SK-N-SH (cell line): ENCODE data around the gene SPACDR. TPM values are rescaled to one million over a fixed set of nuclear protein-coding genes. Genes with fewer than 3 reads are reported as not detected.

Experiments used
- CTCF ChIA-PET: fragments of 300-600, 350-600 bp; formaldehyde crosslinking; extraction: SDS; loops from one replicate; lab custom pipeline; 2021; lab: Yijun Ruan, JAX
- POLR2A ChIA-PET: fragments of 350-600 bp; sonication (Branson Sonifier 250); formaldehyde crosslinking; extraction: SDS; loops from one replicate; lab custom pipeline; 2020; ENCODE audit warnings: antibody characterized with exemption, inconsistent platforms; lab: Yijun Ruan, JAX
- DNase-seq: peaks from one replicate; pipeline ENCODE4 v3.0.0; 2012
- H2AFZ ChIP-seq: fragments of 200-600 bp; sonication (generic); 2 replicates; pipeline ENCODE4 v1.8.1; 2016; ENCODE audit warnings: antibody characterized with exemption, mild to moderate bottlenecking, low read depth
- H3F3A ChIP-seq: fragments of 200-600 bp; sonication (generic); replicated peaks from 2 replicates; pipeline ENCODE3; 2016; ENCODE audit warnings: antibody characterized with exemption, mild to moderate bottlenecking; ENCODE audit not compliant: insufficient read depth
- H3K27ac ChIP-seq, 2 experiments: fragments of 200-500 bp in 1 of 2; fragments of 200-600 bp in 1 of 2; sonication (Bioruptor generic) in 1 of 2; sonication (generic), shearing (Covaris generic) in 1 of 2; 2 replicates each; pipeline versions ENCODE4 v1.5.1 to v1.6.1; 2014 to 2016; ENCODE audit warnings: low read depth in 2 of 2, inconsistent platforms in 1 of 2, low read length in 1 of 2, mild to moderate bottlenecking in 1 of 2, mixed read lengths in 1 of 2
- H3K27me3 ChIP-seq: fragments of 200-600 bp; sonication (generic), shearing (Covaris generic); 2 replicates; pipeline ENCODE4 v1.6.1; 2016; ENCODE audit warnings: mixed run types; ENCODE audit not compliant: insufficient read depth
- H3K36me3 ChIP-seq, 2 experiments: fragments of 200-500 bp in 1 of 2; fragments of 200-600 bp in 1 of 2; sonication (Bioruptor generic) in 1 of 2; sonication (generic) in 1 of 2; replicated peaks in 1 of 2; 2 replicates each; pipeline versions ENCODE3 to v1.5.1; 2014 to 2016; ENCODE audit warnings: low read length in 1 of 2, mild to moderate bottlenecking in 1 of 2; ENCODE audit not compliant: insufficient read depth in 2 of 2, control insufficient read depth in 1 of 2
- H3K4me1 ChIP-seq, 2 experiments: fragments of 200-500 bp in 1 of 2; fragments of 200-600 bp in 1 of 2; sonication (Bioruptor generic) in 1 of 2; sonication (generic), shearing (Covaris generic) in 1 of 2; 2 replicates each; pipeline versions ENCODE4 v1.5.1 to v1.6.1; 2014 to 2016; ENCODE audit warnings: low read depth in 1 of 2, low read length in 1 of 2, mixed run types in 1 of 2; ENCODE audit not compliant: insufficient read depth in 2 of 2, control insufficient read depth in 1 of 2
- H3K4me2 ChIP-seq: fragments of 200-600 bp; sonication (generic), shearing (Covaris generic); 2 replicates; pipeline ENCODE4 v1.6.1; 2017; ENCODE audit warnings: mixed run types
- H3K4me3 ChIP-seq, 2 experiments: fragments of 200-500 bp in 1 of 2; fragments of 200-600 bp in 1 of 2; sonication (Bioruptor generic) in 1 of 2; sonication (generic), shearing (Covaris generic) in 1 of 2; 2 replicates each; pipeline versions ENCODE4 v1.5.1 to v1.8.1; 2014 to 2016; ENCODE audit warnings: low read depth in 2 of 2, inconsistent platforms in 1 of 2, low read length in 1 of 2, mild to moderate bottlenecking in 1 of 2, mixed read lengths in 1 of 2, moderate library complexity in 1 of 2
- H3K79me2 ChIP-seq: fragments of 200-600 bp; sonication (generic); 2 replicates; pipeline ENCODE4 v1.8.1; 2017; ENCODE audit warnings: mild to moderate bottlenecking; ENCODE audit not compliant: insufficient read depth
- H3K9ac ChIP-seq: fragments of 200-600 bp; sonication (generic); 2 replicates; pipeline ENCODE4 v1.6.1; 2017; ENCODE audit warnings: mixed run types
- H3K9me2 ChIP-seq: fragments of 200-600 bp; sonication (generic); 2 replicates; pipeline ENCODE4 v1.6.1; 2017; ENCODE audit warnings: mixed run types
- H3K9me3 ChIP-seq: fragments of 200-600 bp; sonication (generic); 2 replicates; pipeline ENCODE4 v1.6.1; 2017; ENCODE audit warnings: mixed run types, mild to moderate bottlenecking, moderate library complexity
- H4K20me1 ChIP-seq: fragments of 200-600 bp; sonication (generic); 2 replicates; pipeline ENCODE4 v1.6.1; 2017; ENCODE audit warnings: mild to moderate bottlenecking, mixed run types; ENCODE audit not compliant: insufficient read depth
- CHD2 ChIP-seq: fragments of 150-350 bp; IDR thresholded peaks from 2 replicates; pipeline ENCODE4 v1.6.1; 2018; ENCODE audit warnings: low read length; ENCODE audit not compliant: partially characterized antibody
- EZH2phosphoT487 ChIP-seq: fragments of 200-600 bp; sonication (generic); IDR thresholded peaks from 2 replicates; pipeline ENCODE4 v1.6.1; 2017; ENCODE audit warnings: low read depth, mixed run types, mild to moderate bottlenecking, antibody characterized with exemption, moderate library complexity, borderline replicate concordance
- GABPA ChIP-seq: IDR thresholded peaks from 2 replicates; pipeline ENCODE4 v1.4.0; 2012; ENCODE audit warnings: low read depth, mild to moderate bottlenecking
- MEF2A ChIP-seq: IDR thresholded peaks from 2 replicates; pipeline ENCODE4 v1.4.0; 2012; ENCODE audit warnings: low read depth, borderline replicate concordance
- NFIC ChIP-seq: IDR thresholded peaks from 2 replicates; pipeline ENCODE4 v1.4.0; 2012; ENCODE audit warnings: borderline replicate concordance
- NRF1 ChIP-seq: IDR thresholded peaks from 2 replicates; pipeline ENCODE4 v1.6.1; 2012; ENCODE audit warnings: low read depth, mild to moderate bottlenecking, low read length
- POLR2AphosphoS5 ChIP-seq: IDR thresholded peaks from 2 replicates; pipeline ENCODE4 v1.6.1; 2012; ENCODE audit warnings: low read depth, low read length
- RAD21 ChIP-seq: IDR thresholded peaks from 2 replicates; pipeline ENCODE4 v1.6.1; 2012; ENCODE audit warnings: mild to moderate bottlenecking, low read length
- SIN3A ChIP-seq: IDR thresholded peaks from 2 replicates; pipeline ENCODE4 v1.6.1; 2012; ENCODE audit warnings: low read depth, mild to moderate bottlenecking, low read length, moderate library complexity, borderline replicate concordance
- TAF1 ChIP-seq: IDR thresholded peaks from 2 replicates; pipeline ENCODE4 v1.6.1; 2012; ENCODE audit warnings: low read depth, mild to moderate bottlenecking, low read length, moderate library complexity, borderline replicate concordance
- WGBS: methylation state at CpG from one replicate; pipeline ENCODE4 v1.1.6; 2017; ENCODE audit warnings: low lambda C conversion rate; 5-methylcytosine and 5-hydroxymethylcytosine counted together
- polyA plus RNA-seq, 3 experiments: library from polyadenylated mRNA; depleted of rRNA; stranded (reverse); fragments of >200 nt; gene quantifications; 2 replicates each; pipeline ENCODE4 v1.2.3, GENCODE V29; 2012
- TF ChIP-seq, protein P1 (sequence below): IDR thresholded peaks from 2 replicates; pipeline ENCODE4 v1.4.0; 2012; ENCODE audit warnings: low read depth
- TF ChIP-seq, protein P2 (sequence below): IDR thresholded peaks from 2 replicates; pipeline ENCODE4 v1.4.0; 2012; ENCODE audit warnings: low read depth, borderline replicate concordance
- TF ChIP-seq, protein P3 (sequence below): fragments of 200-600 bp; sonication (generic); IDR thresholded peaks from 2 replicates; pipeline ENCODE4 v1.6.1; 2017; ENCODE audit warnings: antibody characterized with exemption, mild to moderate bottlenecking, moderate library complexity
- TF ChIP-seq, protein P4 (sequence below): fragments of 150-350 bp; IDR thresholded peaks from 2 replicates; pipeline ENCODE4 v1.6.1; 2017; ENCODE audit warnings: antibody characterized with exemption, low read length, low read depth, borderline replicate concordance

The SPACDR gene
- polyA plus RNA-seq, 1 of the 3 experiments (the other 2 are of a cell fraction), result 1.5 TPM

DNA sequence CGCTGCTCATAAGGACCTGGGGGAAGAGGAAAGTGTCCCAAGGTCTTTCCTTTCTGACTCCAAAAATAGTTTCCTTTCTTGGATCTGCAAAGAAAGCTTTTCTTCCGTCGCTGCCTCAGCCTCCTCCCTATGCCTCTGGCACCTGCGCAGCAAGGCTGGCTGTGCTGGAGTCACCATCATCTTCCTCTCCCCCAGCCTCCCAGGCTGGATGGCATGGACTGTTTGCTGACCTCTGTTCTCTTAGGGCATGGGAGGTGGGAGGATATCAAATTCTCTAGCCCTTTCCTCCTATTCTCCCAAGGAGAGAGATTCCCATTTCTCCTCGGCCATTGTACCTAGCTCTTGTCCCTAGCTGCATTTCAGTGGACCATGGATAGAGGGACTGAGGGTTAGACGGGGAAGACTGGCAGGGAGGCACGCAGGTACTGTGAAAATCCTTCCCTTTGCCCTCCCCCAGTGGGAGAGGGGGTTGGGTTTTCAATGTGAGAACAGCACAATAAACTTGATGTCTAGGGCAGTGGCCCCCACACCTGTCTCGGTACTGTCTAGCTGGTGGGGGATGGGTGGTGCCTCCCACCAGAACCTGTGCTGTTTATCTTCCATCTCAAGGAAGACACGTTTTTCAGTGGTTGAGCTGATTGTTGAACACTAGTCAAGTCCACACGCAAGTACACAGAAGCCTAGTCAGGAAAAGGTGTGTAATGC is 30.3 kb downstream of the SPACDR start:
- Histone ChIP-seq H3K79me2 (peaks cover 63% of the 10 kb centered on the region), H3K9ac (no peak overlapping the region), H4K20me1 (peaks cover 13% of the 10 kb centered on the region), H3K36me3 (peaks cover 41 to 43% of the 10 kb centered on the region in 2 experiments), H3K9me3 (no peaks in the 10 kb centered on the region), H2AFZ (no peak overlapping the region), H3F3A (peaks cover 35% of the 10 kb centered on the region), H3K9me2 (no peaks in the 10 kb centered on the region), H3K4me2 (no peak overlapping the region), H3K27ac (peak overlapping the region; percentile 2 to 99; a peak in 2 of 4 replicates), H3K4me1 (peaks cover 23 to 47% of the 10 kb centered on the region in 2 experiments; a peak in 3 of 4 replicates), H3K4me3 (no peak overlapping the region), H3K27me3 (no peaks in the 10 kb centered on the region)
- 93% methylated on average over 10 of the region's 10 CpGs for WGBS
- no peak for DNase-seq
- no peak for TF ChIP-seq NFIC
- no peak for TF ChIP-seq RAD21
- no peak for TF ChIP-seq GABPA
- peak; percentile 42; the same call in 1 of the 2 replicates for TF ChIP-seq POLR2AphosphoS5
- TF ChIP-seq, protein P1, sequence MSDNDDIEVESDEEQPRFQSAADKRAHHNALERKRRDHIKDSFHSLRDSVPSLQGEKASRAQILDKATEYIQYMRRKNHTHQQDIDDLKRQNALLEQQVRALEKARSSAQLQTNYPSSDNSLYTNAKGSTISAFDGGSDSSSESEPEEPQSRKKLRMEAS, result no peak
- no peak for TF ChIP-seq MEF2A
- no peak for TF ChIP-seq TAF1
- no peak for TF ChIP-seq NRF1
- peak; percentile 55 for TF ChIP-seq CHD2
- ChIA-PET POLR2A (interaction anchor here (0.8 kb wide), 1 partner anchor 32 kb away, joined by 3 read pairs; no protein-coding TSS in a partner anchor), CTCF (interaction anchor here (1.3 to 2.3 kb wide), 3 partner anchors 17 to 50 kb away, joined by 3 to 14 read pairs (median 4); partner anchors contain the start of gene NYAP1)

DNA sequence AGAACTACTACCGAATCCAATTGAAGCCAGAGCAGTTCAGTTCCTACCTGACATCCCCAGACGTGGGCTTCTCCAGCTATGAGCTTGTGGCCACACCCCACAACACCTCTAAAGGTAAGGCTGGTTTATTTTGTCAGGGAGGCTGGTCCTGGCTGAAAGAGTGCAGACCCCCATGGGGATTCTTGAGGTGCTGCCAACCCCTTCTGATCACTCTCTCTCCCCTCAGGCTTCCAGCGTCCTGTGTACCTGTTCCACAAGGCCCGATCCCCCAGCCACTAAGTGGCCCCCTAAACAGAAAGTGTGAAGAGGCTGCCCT is 30.8 kb downstream of the SPACDR start:
- DNase-seq, result no peak

More for the DNA sequence above, 30.8 kb downstream of the SPACDR start:
- peaks cover 63% of the 10 kb centered on the region for H3K79me2 ChIP-seq
- H4K20me1 ChIP-seq, result peaks cover 13% of the 10 kb centered on the region
- H3K36me3 ChIP-seq, result peaks cover 41 to 43% of the 10 kb centered on the region in 2 experiments
- H3K9ac ChIP-seq, result no peak overlapping the region
- POLR2A ChIA-PET, result no interaction called here
- no peaks in the 10 kb centered on the region for H3K9me3 ChIP-seq
- no peaks in the 10 kb centered on the region for H3K9me2 ChIP-seq
- peak overlapping the region; percentile 2 to 99; a peak in 1 of 4 replicates for H3K27ac ChIP-seq
- no peaks in the 10 kb centered on the region for H3K27me3 ChIP-seq
- no peak overlapping the region for H3K4me3 ChIP-seq
- CTCF ChIA-PET, result interaction anchor here (1.2 to 2.3 kb wide), 3 partner anchors 17 to 200 kb away, joined by 3 to 14 read pairs (median 3); no protein-coding TSS in a partner anchor
- no peak overlapping the region for H3K4me2 ChIP-seq
- no peak for TF ChIP-seq POLR2AphosphoS5
- TF ChIP-seq RAD21, result no peak
- TF ChIP-seq, protein P2, sequence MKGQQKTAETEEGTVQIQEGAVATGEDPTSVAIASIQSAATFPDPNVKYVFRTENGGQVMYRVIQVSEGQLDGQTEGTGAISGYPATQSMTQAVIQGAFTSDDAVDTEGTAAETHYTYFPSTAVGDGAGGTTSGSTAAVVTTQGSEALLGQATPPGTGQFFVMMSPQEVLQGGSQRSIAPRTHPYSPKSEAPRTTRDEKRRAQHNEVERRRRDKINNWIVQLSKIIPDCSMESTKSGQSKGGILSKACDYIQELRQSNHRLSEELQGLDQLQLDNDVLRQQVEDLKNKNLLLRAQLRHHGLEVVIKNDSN, result no peak
- TF ChIP-seq EZH2phosphoT487, result no peak
- TF ChIP-seq SIN3A, result no peak
- TF ChIP-seq, protein P3, sequence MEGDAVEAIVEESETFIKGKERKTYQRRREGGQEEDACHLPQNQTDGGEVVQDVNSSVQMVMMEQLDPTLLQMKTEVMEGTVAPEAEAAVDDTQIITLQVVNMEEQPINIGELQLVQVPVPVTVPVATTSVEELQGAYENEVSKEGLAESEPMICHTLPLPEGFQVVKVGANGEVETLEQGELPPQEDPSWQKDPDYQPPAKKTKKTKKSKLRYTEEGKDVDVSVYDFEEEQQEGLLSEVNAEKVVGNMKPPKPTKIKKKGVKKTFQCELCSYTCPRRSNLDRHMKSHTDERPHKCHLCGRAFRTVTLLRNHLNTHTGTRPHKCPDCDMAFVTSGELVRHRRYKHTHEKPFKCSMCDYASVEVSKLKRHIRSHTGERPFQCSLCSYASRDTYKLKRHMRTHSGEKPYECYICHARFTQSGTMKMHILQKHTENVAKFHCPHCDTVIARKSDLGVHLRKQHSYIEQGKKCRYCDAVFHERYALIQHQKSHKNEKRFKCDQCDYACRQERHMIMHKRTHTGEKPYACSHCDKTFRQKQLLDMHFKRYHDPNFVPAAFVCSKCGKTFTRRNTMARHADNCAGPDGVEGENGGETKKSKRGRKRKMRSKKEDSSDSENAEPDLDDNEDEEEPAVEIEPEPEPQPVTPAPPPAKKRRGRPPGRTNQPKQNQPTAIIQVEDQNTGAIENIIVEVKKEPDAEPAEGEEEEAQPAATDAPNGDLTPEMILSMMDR, result no peak
- TF ChIP-seq, protein P4, sequence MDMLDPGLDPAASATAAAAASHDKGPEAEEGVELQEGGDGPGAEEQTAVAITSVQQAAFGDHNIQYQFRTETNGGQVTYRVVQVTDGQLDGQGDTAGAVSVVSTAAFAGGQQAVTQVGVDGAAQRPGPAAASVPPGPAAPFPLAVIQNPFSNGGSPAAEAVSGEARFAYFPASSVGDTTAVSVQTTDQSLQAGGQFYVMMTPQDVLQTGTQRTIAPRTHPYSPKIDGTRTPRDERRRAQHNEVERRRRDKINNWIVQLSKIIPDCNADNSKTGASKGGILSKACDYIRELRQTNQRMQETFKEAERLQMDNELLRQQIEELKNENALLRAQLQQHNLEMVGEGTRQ, result no peak
- TF ChIP-seq, all 33 proteins: peak for 0
- 84% methylated on average over 4 of the region's 4 CpGs for WGBS
- Histone ChIP-seq H3F3A (peaks cover 30% of the 10 kb centered on the region), H2AFZ (no peak overlapping the region), H3K4me1 (peaks cover 23 to 47% of the 10 kb centered on the region in 2 experiments; a peak in 3 of 4 replicates)
